T follicular helper cell (primary cell): ENCODE results near the gene SRL.

Experiments used
- DNase-seq: peaks from one replicate; pipeline ENCODE4 v3.0.0-alpha.2; 2020; ENCODE audit warnings: low read depth

The SRL gene

GRCh38 chr16:4200781-4201137 lies 41.1 kb downstream of the SRL start:
- no peak for DNase-seq

- DNase-seq: no peak
Observed at GRCh38 chr16:4200000-4200780, 41.7 kb downstream of the SRL start.

GRCh38 chr16:4198816-4199215 lies 43.1 kb downstream of the SRL start:
- no peak for DNase-seq

GRCh38 chr16:4194661-4195060 lies 47.2 kb downstream of the SRL start:
- DNase-seq: no peak

- DNase-seq: no peak
Observed at GRCh38 chr16:4193920-4194319, 48.0 kb downstream of the SRL start.

GRCh38 chr16:4192206-4192605 lies 49.7 kb downstream of the SRL start:
- DNase-seq: no peak

GRCh38 chr16:4190712-4191333 lies 51.1 kb downstream of the SRL start:
- DNase-seq: no peak

GRCh38 chr16:4190086-4190485 lies 51.8 kb downstream of the SRL start:
- DNase-seq: no peak

- DNase-seq: no peak
Observed at GRCh38 chr16:4184038-4184702, 57.7 kb downstream of the SRL start.

GRCh38 chr16:4183237-4184037 lies 58.4 kb downstream of the SRL start:
- DNase-seq: peak; percentile 56

- no peak for DNase-seq
Observed at GRCh38 chr16:4182581-4183236, 59.2 kb downstream of the SRL start.

- DNase-seq: no peak
Observed at GRCh38 chr16:4180511-4180910, 61.4 kb downstream of the SRL start.

GRCh38 chr16:4179763-4180260 lies 62.1 kb downstream of the SRL start:
- DNase-seq: no peak

GRCh38 chr16:4179020-4179419 lies 62.9 kb downstream of the SRL start:
- DNase-seq: no peak

- DNase-seq: no peak
Observed at GRCh38 chr16:4178468-4179010, 63.3 kb downstream of the SRL start.

- DNase-seq: no peak
Observed at GRCh38 chr16:4176906-4177417, 64.9 kb downstream of the SRL start.

GRCh38 chr16:4175849-4176248 lies 66.0 kb downstream of the SRL start:
- DNase-seq: no peak

GRCh38 chr16:4172070-4172469 lies 69.8 kb downstream of the SRL start:
- DNase-seq: no peak

- no peak for DNase-seq
Observed at GRCh38 chr16:4169415-4169814, 72.5 kb downstream of the SRL start.

- DNase-seq: no peak
Observed at GRCh38 chr16:4166821-4167220, 75.1 kb downstream of the SRL start.
